Activated CD4-positive, alpha-beta T cell treated with anti-CD3 and anti-CD28 coated beads, Interleukin-2, amount 50 U/mL, for 24 hours (primary cell): ENCODE data around the gene MIXL1.
"Not testable (repeated sequence)": the region's sequence is repeated elsewhere in the genome, so short reads cannot be mapped to it uniquely, and the experiment has no call there.

Experiments
- DNase-seq, 2 donors: peaks; one replicate each; pipeline ENCODE4 v3.0.0-alpha.2; 2020; ENCODE audit warnings: low read depth in 1 of 2, low spot score in 1 of 2

The MIXL1 gene

GRCh38 chr1:226212545-226212944 is 10.9 kb upstream of the MIXL1 start:
- DNase-seq, result no peak

GRCh38 chr1:226215239-226215638 is 8.2 kb upstream of the MIXL1 start:
- no peak for DNase-seq

- DNase-seq, result no peak
Observed at GRCh38 chr1:226216056-226216455, 7.4 kb upstream of the MIXL1 start.

GRCh38 chr1:226217273-226217672 is 6.2 kb upstream of the MIXL1 start:
- DNase-seq, result no peak

- no peak for DNase-seq
Observed at GRCh38 chr1:226220473-226221189, 2.8 kb upstream of the MIXL1 start.

GRCh38 chr1:226222686-226223085 is 778 bp upstream of the MIXL1 start:
- no peak for DNase-seq

GRCh38 chr1:226223786-226224244 is 351 bp downstream of the MIXL1 start:
- DNase-seq, result no peak

- DNase-seq, result no peak
Observed at GRCh38 chr1:226226601-226227000, 3.1 kb downstream of the MIXL1 start.

- no peak for DNase-seq
Observed at GRCh38 chr1:226233293-226233692, 9.8 kb downstream of the MIXL1 start.

- no peak for DNase-seq
Observed at GRCh38 chr1:226233806-226234205, 10.3 kb downstream of the MIXL1 start.

GRCh38 chr1:226236826-226237225 is 13.4 kb downstream of the MIXL1 start:
- no peak for DNase-seq

- DNase-seq, result no peak
Observed at GRCh38 chr1:226239421-226239820, 16.0 kb downstream of the MIXL1 start.

- no peak for DNase-seq
Observed at GRCh38 chr1:226248091-226248490, 24.6 kb downstream of the MIXL1 start.

GRCh38 chr1:226248796-226249195 is 25.3 kb downstream of the MIXL1 start:
- no peak for DNase-seq

GRCh38 chr1:226250511-226250910 is 27.0 kb downstream of the MIXL1 start:
- no peak for DNase-seq

- not testable (repeated sequence) for DNase-seq
Observed at GRCh38 chr1:226252841-226253240, 29.4 kb downstream of the MIXL1 start.

- no peak for DNase-seq
Observed at GRCh38 chr1:226253933-226254332, 30.5 kb downstream of the MIXL1 start.

- no peak for DNase-seq
Observed at GRCh38 chr1:226255380-226255779, 31.9 kb downstream of the MIXL1 start.

- DNase-seq, result no peak
Observed at GRCh38 chr1:226261818-226262217, 38.4 kb downstream of the MIXL1 start.

- DNase-seq, result no peak
Observed at GRCh38 chr1:226268421-226269124, 45.1 kb downstream of the MIXL1 start.

- DNase-seq, result not testable (repeated sequence)
Observed at GRCh38 chr1:226272233-226272902, 48.9 kb downstream of the MIXL1 start.

GRCh38 chr1:226274138-226274537 is 50.7 kb downstream of the MIXL1 start:
- DNase-seq, result no peak
